ENCODE measurements around the gene ZBED6.

Gene ZBED6

GRCh38 chr1:203839081-203839480, 43.7 kb downstream of the ZBED6 start:
- FAIRE-seq (no peak), DNase-seq (ENCODE audit: insufficient read length, low spot score) (no peak)

GRCh38 chr1:203840208-203840808, 44.9 kb downstream of the ZBED6 start:
- FAIRE-seq (no peak), DNase-seq (ENCODE audit: insufficient read length, low spot score) (no peak)

- FAIRE-seq (no peak), DNase-seq (ENCODE audit: insufficient read length, low spot score) (no peak)
These were observed 47.1 kb downstream of the ZBED6 start for GRCh38 chr1:203842559-203842876.

- FAIRE-seq, result no peak
- no peak for DNase-seq (ENCODE audit: insufficient read length, low spot score)
These were observed 48.0 kb downstream of the ZBED6 start for GRCh38 chr1:203843435-203843834.
